Body of pancreas (tissue), 4 donors: ENCODE measurements around the gene SPAG9. TPM values are rescaled to one million over a fixed set of nuclear protein-coding genes. Genes with fewer than 3 reads are reported as not detected.

Experiments
- ATAC-seq: fragments of 150-250 bp; one replicate; pipeline ENCODE4 v1.9.1; 2016
- DNase-seq, 4 donors: peaks; one replicate each; pipeline ENCODE4 v3.0.0-alpha.2; 2019
- H3K27ac ChIP-seq, 4 donors: fragments of 200-600 bp; sonication (generic); 1 replicate in 3 of 4; 2 replicates in 1 of 4; pipeline versions ENCODE4 v1.5.1 to v1.6.1; 2016 to 2019; ENCODE audit warnings: mild to moderate bottlenecking in 1 of 4, mixed read lengths in 1 of 4, moderate library complexity in 1 of 4
- H3K27me3 ChIP-seq, 2 donors: fragments of 200-600 bp; sonication (generic); one replicate each; pipeline ENCODE4 v1.6.0; 2016; ENCODE audit warnings: mild to moderate bottlenecking in 1 of 2
- H3K36me3 ChIP-seq, 2 donors: fragments of 200-600 bp; sonication (generic); replicated peaks in 1 of 2; 2 replicates each; pipeline ENCODE4 v1.5.1; 2016; ENCODE audit warnings: low read depth in 2 of 2; ENCODE audit not compliant: insufficient read depth in 1 of 2
- H3K4me1 ChIP-seq: fragments of 200-600 bp; sonication (generic); one replicate; pipeline ENCODE4 v1.6.0; 2016
- H3K4me3 ChIP-seq, 2 donors: fragments of 200-600 bp; sonication (generic); 1 replicate in 1 of 2; 2 replicates in 1 of 2; pipeline ENCODE4 v1.5.1; 2016 to 2019
- H3K9me3 ChIP-seq, 3 donors: fragments of 200-600 bp; sonication (generic); 1 replicate in 2 of 3; 2 replicates in 1 of 3; pipeline ENCODE4 v1.5.1; 2016
- CTCF ChIP-seq, 7 experiments: fragments of 450-650 bp in 4 of 7; fragments of 200-600 bp in 3 of 7; sonication (generic) in 3 of 7; IDR thresholded peaks; one replicate each; pipeline ENCODE4 v1.5.1; 2016 to 2019; ENCODE audit warnings: antibody characterized with exemption in 7 of 7
- POLR2A ChIP-seq, 3 donors: fragments of 450-650 bp; IDR thresholded peaks; one replicate each; pipeline ENCODE4 v1.6.1; 2016; ENCODE audit warnings: antibody characterized with exemption in 3 of 3, mild to moderate bottlenecking in 2 of 3
- WGBS, 2 donors: methylation state at CpG; one replicate each; pipeline ENCODE4 v1.1.5; 2017; 5-methylcytosine and 5-hydroxymethylcytosine counted together
- intact Hi-C: fragments of 100-400 bp; cut with DNase I; formaldehyde crosslinking; loops from one replicate; pipeline ENCODE4 v1.15.1; 2023
- total RNA-seq, 2 donors: library from RNA; depleted of rRNA; stranded (reverse); fragments of >200 nt; gene quantifications; one replicate each; pipeline ENCODE4 v1.1.0, GENCODE V29; 2016

Gene SPAG9
- total RNA-seq, 2 donors from 2014 or later, result 49.8 to 76.8 TPM

GRCh38 chr17:50977487-50978159, 143.0 kb downstream of the SPAG9 start:
- no peak for DNase-seq
- no peak overlapping the region for H3K4me3 ChIP-seq
- intact Hi-C loops, result no loop called here
- H3K9me3 ChIP-seq, result no peaks in the 10 kb centered on the region
- H3K36me3 ChIP-seq, result peaks cover 4 to 27% of the 10 kb centered on the region in 2 donors
- H3K4me1 ChIP-seq, result no peaks in the 10 kb centered on the region
- WGBS, 2 donors, result 53 to 70% methylated on average over 4 of the region's 4 CpGs
- H3K27me3 ChIP-seq, result no peaks in the 10 kb centered on the region
- no peak for ATAC-seq
- TF ChIP-seq POLR2A (IDR thresholded peaks at IDR 0.05) (no peak), CTCF (IDR thresholded peaks at IDR 0.05) (no peak)
- peak overlapping the region in 1 of 4 donors; percentile 1 for H3K27ac ChIP-seq

DNA sequence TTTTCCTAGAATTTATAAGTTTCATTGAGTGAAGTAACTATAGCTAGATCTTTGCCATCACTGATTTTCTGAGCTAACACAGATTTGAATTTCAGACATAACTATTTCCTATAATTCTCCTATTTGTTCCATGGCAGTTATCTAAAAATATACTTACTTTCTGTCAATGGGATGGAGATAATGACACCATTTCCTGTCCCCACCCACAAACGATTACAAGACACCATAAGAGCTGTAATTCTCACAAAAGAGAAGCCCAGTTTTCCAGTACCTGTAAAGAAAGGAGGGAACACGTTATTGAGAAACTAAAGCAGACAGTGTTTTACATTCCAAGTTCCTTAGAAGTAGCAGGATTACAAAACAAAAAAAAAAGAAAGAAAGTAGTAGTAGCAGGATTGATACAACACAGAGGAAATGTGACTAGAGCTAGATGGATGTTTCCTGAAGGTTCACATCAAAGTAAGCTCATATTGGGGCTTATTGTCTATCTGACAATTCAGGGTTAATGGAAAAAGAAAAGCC, 143.7 kb downstream of the SPAG9 start:
- 27 to 43% methylated on average over 2 of the region's 2 CpGs for WGBS, 2 donors
- H3K27me3 ChIP-seq, result no peaks in the 10 kb centered on the region
- DNase-seq (no peak), ATAC-seq (no peak)
- no peaks in the 10 kb centered on the region for H3K9me3 ChIP-seq
- no peak overlapping the region for H3K4me3 ChIP-seq
- peak overlapping the region in 1 of 4 donors; percentile 1 for H3K27ac ChIP-seq
- intact Hi-C loops, result no loop called here
- no peaks in the 10 kb centered on the region for H3K4me1 ChIP-seq
- TF ChIP-seq CTCF (IDR thresholded peaks at IDR 0.05) (no peak), POLR2A (IDR thresholded peaks at IDR 0.05) (no peak)
- peaks cover 4 to 26% of the 10 kb centered on the region in 2 donors for H3K36me3 ChIP-seq

- Histone ChIP-seq H3K36me3 (peaks cover 4 to 20% of the 10 kb centered on the region in 2 donors), H3K4me1 (no peaks in the 10 kb centered on the region), H3K27ac (no peak overlapping the region), H3K27me3 (no peaks in the 10 kb centered on the region), H3K9me3 (no peaks in the 10 kb centered on the region), H3K4me3 (no peak overlapping the region)
- DNase-seq (no peak), ATAC-seq (no peak)
- WGBS, 2 donors, result 73 to 74% methylated on average over 7 of the region's 7 CpGs
- no peak for TF ChIP-seq CTCF (IDR thresholded peaks at IDR 0.05)
- TF ChIP-seq POLR2A (IDR thresholded peaks at IDR 0.05), result no peak
- intact Hi-C loops, result no loop called here
These were observed 146.8 kb downstream of the SPAG9 start for GRCh38 chr17:50973557-50974494.

- ATAC-seq (no peak), DNase-seq (no peak)
- Histone ChIP-seq H3K9me3 (no peaks in the 10 kb centered on the region), H3K4me1 (no peaks in the 10 kb centered on the region), H3K27me3 (no peaks in the 10 kb centered on the region), H3K4me3 (no peak overlapping the region), H3K27ac (no peak overlapping the region), H3K36me3 (peaks cover 0 to 15% of the 10 kb centered on the region in 2 donors)
- WGBS, 2 donors, result 85 to 95% methylated on average over 5 of the region's 5 CpGs
- intact Hi-C loops, result no loop called here
- TF ChIP-seq CTCF (IDR thresholded peaks at IDR 0.05), result no peak
- no peak for TF ChIP-seq POLR2A (IDR thresholded peaks at IDR 0.05)
These were observed 148.1 kb downstream of the SPAG9 start for GRCh38 chr17:50972577-50972976.
